IPS-18c (cell line): ENCODE measurements around the gene SLC1A4.
A peak's percentile ranks its signal among the peaks of the same experiment; 100 is the strongest.

Experiments used
- H3K4me3 ChIP-seq: 2 replicates; pipeline ENCODE4 v1.7.0; 2013; ENCODE audit warnings: low read depth, mild to moderate bottlenecking, low read length, moderate library complexity; ENCODE audit not compliant: insufficient read depth
- H3K9me3 ChIP-seq: one replicate; pipeline ENCODE4 v1.6.1; 2013; ENCODE audit warnings: mild to moderate bottlenecking, low read length, moderate library complexity; ENCODE audit not compliant: control insufficient read depth, insufficient read depth

The SLC1A4 gene

GRCh38 chr2:64989126-64989981 is at the start of gene SLC1A4:
SLC1A4 (plus strand) TSS chr2:64989399; CDS start chr2:64989644, 245 bp downstream.
- H3K9me3 ChIP-seq: no peaks in the 10 kb centered on the region

DNA sequence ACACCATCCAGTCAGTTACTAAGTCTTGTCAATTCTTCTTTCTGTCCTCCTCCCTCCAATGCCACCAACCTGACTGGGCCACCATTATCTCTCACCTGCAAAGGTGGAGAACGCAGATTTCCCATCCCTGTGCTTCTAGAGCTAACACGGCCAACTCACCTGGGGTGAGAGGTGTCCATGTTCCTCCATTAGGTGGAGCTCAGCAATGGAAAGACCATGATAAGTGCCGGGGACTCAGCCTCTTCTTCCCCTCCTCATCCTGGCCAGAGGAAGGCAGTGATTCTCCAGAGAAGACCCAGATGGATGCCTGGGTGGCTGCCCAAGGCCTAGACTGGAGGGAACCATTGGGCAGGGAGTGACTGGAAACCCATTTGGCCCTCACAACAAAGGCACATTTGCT is 48.1 kb upstream of the SLC1A4 start:
- Histone ChIP-seq H3K4me3 (no peak overlapping the region), H3K9me3 (peaks cover 2% of the 10 kb centered on the region)

More at GRCh38 chr2:64989126-64989981, at the start of gene SLC1A4:
- H3K4me3 ChIP-seq: peak within 1 kb of the TSS; percentile 70

DNA sequence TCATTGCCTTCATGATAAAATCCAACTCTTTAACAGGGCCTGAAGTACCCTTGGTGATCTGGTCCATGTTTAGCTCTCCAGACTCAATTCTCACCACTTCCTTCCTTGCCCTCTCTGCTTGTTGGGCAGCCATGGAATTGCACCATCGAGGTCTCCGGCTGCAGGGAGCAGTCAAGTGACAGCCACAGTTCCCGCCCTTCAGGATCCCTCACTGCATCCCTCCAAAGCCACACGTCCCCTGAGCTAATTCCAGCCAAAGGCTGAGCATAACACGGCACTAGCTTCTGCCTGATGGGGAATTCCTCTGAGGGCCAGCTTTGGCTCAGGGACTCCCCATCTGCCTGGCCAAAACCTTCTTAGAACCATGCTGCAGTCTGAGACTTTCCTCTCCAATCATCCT is 47.4 kb upstream of the SLC1A4 start:
- no peak overlapping the region for H3K4me3 ChIP-seq
- no peaks in the 10 kb centered on the region for H3K9me3 ChIP-seq

DNA sequence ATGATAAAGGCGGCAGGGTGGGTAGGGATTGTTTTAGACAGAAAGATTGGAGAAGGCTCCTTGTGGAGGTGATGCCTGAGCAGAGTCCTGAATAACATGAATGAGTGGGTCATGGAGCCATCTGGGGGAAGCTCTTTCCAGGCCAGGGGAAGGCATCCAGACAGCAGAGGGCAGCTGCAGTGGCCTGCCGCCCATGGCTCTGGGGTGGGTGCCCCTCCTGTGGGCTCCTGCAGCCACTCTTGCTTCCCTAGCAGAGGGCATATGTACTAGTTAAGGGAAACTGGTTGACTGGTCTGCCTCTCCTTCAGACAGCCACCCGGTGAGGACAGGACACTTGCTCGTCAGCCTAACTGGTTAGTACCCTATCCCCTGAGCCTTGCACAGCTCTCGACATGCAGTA is 46.5 kb upstream of the SLC1A4 start:
- no peaks in the 10 kb centered on the region for H3K9me3 ChIP-seq
- no peak overlapping the region for H3K4me3 ChIP-seq

GRCh38 chr2:64943387-64944150 is 45.6 kb upstream of the SLC1A4 start:
- no peaks in the 10 kb centered on the region for H3K9me3 ChIP-seq
- H3K4me3 ChIP-seq: no peak overlapping the region

DNA sequence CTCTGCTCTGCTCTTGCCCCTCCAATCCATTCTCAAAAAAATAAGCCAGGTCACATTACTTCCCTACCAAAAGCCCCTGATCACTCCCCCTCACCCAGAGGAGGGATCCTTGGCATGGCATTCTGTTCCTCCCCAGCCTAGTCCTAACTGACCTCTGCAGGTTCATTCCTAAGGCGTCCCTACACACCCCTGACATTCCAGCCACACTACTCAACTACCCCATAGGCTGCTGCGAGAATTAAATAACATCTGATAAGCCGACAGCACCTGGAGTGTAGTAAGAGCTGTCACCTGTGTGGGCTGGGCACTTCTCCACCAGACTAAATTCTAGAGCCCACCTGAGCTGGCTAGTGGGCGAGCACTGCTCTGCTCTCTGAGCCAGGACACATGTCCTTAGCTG is 44.7 kb upstream of the SLC1A4 start:
- Histone ChIP-seq H3K9me3 (no peaks in the 10 kb centered on the region), H3K4me3 (no peak overlapping the region)

- H3K4me3 ChIP-seq: no peak overlapping the region
These were observed 43.0 kb upstream of the SLC1A4 start for GRCh38 chr2:64945973-64946768.

DNA sequence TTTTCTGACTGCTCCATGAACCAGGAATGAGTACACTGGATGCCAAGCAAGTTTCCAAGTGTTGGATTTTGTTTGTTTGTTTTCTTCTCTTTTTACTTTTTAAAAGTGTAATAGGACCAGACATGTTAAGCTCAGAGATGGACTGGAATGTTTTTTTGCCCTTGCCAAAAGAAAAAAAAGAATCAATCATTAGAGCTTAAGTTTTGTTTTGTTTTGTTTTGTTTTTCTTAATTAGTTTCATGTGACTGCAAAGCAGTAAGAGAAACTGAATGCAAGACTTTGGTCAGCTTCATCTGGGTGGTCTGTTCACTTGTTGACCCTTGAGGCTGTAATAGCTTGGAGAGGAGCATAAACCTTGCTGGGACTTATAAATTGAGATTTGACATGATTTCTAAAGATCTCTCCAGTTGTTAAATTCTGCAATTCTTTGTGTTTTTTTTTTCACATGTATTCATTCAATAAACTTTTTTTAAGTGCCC is 42.4 kb upstream of the SLC1A4 start:
- Histone ChIP-seq H3K9me3 (no peaks in the 10 kb centered on the region), H3K4me3 (no peak overlapping the region)

More at GRCh38 chr2:64945973-64946768, 43.0 kb upstream of the SLC1A4 start:
- H3K9me3 ChIP-seq: no peaks in the 10 kb centered on the region

GRCh38 chr2:64947885-64948284 is 41.3 kb upstream of the SLC1A4 start:
- Histone ChIP-seq H3K9me3 (no peaks in the 10 kb centered on the region), H3K4me3 (no peak overlapping the region)

GRCh38 chr2:64950226-64951160 is 38.7 kb upstream of the SLC1A4 start:
- H3K4me3 ChIP-seq: no peak overlapping the region
- H3K9me3 ChIP-seq: no peaks in the 10 kb centered on the region

- no peaks in the 10 kb centered on the region for H3K9me3 ChIP-seq
- no peak overlapping the region for H3K4me3 ChIP-seq
These were observed 37.8 kb upstream of the SLC1A4 start for GRCh38 chr2:64951306-64951953.

- Histone ChIP-seq H3K4me3 (no peak overlapping the region), H3K9me3 (no peaks in the 10 kb centered on the region)
These were observed 37.1 kb upstream of the SLC1A4 start for GRCh38 chr2:64952096-64952495.

GRCh38 chr2:64952511-64953482 is 36.4 kb upstream of the SLC1A4 start:
- Histone ChIP-seq H3K9me3 (no peaks in the 10 kb centered on the region), H3K4me3 (no peak overlapping the region)

DNA sequence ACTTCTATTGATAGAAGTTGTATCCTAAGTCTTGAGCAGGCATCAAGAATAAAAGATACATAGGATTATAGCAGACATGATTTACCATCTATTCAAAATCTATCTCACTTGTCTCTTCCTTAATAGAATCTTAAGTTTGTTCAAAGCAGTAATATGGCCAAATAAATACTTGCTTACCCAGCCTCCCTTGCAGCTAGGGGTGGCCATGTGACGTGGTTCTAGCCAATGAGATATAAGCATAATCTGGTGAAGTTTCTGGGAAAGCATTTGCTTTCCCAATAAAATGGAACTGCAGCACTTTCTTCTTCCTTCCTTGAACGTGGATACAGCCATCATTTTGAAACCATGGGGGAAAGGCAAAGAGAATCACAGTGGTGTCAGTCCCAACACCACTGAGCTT is 33.7 kb upstream of the SLC1A4 start:
- no peaks in the 10 kb centered on the region for H3K9me3 ChIP-seq
- H3K4me3 ChIP-seq: no peak overlapping the region
